GM18907 (cell line): Measurements from ENCODE around the gene DMRTB1.

Source experiments
- ATAC-seq: cut with Tn5 transposase; IDR thresholded peaks from one replicate; pipeline ENCODE4 v1.9.1; 2021; ENCODE audit warnings: mild to moderate bottlenecking, moderate library complexity; ENCODE audit not compliant: unreplicated experiment

The DMRTB1 gene

GRCh38 chr1:53462769-53463501 lies 3.7 kb downstream of the DMRTB1 start:
- ATAC-seq = no peak

- ATAC-seq = no peak
Observed at GRCh38 chr1:53463961-53464899, 5.0 kb downstream of the DMRTB1 start.

DNA sequence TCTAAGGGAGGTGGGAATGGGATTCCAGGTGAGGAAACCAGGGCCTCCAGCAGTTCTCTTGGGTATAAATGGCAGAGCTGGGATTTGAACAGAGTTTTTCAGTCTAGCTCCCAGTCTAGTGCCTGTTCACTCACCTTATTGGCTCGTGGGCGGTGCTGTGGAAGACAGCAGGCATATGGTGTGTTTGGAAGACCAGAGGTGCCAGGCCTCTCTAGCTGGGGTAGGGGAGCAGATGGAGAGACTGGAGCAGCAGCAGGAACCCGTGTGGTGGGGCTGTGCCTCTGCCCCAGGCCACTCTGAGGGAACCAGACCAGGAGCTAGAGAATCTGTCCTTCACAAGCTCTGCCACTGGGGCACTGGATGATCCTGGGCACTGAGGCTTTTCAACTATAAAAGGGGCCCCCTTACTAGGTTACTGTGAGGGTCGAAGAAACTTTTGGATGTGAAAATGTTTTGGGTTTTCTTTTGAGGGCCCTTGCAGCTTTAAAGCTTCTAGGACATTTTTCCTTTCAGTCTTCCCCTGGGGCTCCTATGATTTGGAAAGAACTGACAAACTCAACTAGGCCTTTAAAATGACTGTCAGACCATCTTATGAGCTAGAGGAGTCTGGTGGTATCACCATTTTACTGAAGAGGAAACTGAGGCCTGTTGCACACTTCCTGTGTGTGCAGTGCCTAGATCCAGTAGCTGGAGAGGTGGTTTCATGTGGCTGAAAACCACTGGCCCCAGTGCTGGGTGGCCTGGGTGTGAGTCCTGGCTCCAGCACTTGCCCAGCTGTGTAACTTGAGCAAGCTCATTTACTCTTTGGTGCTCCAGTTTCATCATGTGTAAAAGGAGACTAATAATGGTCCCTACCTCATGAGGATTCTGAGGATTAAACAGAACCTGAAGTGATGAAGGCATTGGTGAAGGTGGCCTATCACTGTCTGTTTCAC lies 6.1 kb downstream of the DMRTB1 start:
- ATAC-seq = no peak

DNA sequence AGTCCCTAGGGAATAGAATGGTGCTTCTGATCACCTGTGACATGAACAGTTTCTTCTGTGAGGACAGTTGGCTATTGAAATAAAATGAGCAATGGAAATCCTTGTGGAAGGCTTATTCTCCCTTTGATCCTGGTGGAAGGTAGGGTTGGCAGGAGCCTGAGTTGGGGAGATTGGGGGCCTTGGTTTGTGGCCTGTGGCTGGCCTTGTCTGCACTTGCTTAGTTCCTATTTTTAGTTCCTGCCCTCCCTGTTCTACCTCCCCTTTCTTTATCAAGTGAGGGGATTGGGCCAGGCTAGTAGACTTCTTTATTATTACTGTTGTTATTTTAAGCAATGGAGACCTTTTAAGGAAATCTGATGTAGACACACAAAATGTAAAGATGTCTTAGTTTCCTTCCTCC lies 8.2 kb downstream of the DMRTB1 start:
- no peak for ATAC-seq

DNA sequence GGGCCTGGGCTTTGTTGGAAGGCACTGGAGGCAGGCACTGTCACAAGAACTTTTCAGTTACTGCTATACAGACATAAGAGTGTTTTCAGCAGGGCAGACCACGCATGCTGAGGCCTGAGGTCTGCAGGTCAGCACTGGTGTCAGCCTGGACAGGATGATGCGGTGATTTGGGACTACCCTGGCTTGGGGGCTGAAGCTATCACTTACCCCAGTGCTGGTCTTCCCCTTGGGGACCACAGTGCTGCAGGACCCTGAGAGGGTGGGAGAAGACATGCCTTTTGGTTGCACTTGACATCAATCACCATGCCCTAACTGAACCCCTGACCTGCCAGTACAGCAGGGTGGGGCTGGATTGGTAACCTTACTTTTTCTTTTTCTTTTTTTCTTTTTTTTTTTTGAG lies 9.2 kb downstream of the DMRTB1 start:
- no peak for ATAC-seq

DNA sequence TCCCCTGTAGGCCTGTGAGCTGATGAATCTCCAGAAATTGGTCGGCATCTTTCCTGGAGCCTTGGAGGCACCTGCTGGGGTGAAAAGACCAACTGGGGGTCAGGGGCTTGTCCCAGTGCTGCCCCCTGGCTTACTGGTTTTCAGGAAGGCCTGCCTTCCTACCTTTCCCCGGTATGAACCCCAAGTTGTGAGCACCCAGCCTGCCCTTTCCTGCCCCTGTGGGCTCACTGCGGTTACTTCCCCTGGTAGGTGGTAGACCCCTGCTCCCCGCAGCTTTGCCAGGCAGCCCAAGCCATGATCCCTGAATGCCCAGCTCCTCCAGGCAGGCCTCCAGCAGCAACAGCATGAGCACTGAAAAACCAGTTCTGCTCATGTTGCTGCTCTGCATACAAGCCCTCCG lies 10.2 kb downstream of the DMRTB1 start:
- ATAC-seq = no peak

DNA sequence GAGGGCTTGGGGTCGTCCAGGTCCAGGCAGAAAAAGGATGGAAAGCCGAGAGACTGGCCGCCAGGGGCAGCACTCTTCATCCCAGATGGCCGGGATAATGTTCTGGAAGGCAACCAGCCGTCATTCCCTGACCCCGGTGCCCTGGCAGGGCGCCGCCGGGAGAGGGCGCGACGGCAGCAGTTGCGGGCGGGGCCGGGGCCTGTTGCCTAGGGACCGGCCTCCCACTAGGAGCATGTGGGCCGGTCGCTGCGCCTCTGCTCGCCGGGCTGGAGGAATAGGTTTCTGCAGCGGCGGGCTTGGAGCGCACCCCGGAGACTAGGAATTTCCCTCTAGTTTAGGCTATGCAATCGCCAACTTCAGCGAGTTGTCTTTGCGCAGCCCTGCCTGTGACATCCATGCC lies 11.0 kb downstream of the DMRTB1 start:
- no peak for ATAC-seq

- ATAC-seq = no peak
Observed at GRCh38 chr1:53470584-53470983, 11.4 kb downstream of the DMRTB1 start.

DNA sequence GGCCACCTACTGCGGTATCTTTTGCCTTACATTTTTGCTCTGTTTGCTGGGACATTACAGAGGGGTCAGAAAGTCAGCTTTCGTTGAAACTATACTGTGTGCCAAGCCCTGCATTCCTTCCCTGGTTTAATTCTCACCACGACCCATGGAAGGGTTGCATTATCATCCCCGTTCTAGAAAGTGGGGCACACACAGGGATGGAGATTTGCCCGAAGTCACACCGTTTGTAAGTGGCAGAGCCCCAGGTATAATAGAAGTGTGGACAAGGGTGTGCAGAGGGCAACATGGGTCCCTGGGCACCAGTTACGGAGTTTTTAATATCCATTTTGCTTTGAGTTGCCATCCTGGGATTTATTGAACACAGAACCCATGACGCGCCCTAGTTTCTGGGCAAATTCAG lies 11.8 kb downstream of the DMRTB1 start:
- no peak for ATAC-seq

DNA sequence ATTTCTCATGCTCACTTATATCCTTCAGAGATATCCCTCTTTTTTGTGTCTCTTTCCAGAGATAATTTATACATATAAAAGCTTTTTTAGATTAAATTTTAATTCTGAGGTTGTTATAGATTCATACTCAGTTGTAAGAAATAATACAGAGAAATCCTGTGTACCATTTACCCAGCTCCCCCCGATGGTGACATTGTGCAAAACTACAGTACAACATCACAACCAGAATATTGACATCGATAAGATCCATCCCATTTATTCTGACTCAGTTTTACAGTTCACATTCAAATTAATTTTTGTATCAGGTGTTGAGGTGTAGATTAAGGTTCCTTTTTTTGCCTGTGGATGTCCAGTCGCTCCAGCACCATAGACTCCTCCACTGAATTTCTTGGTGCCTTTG lies 14.3 kb downstream of the DMRTB1 start:
- no peak for ATAC-seq

DNA sequence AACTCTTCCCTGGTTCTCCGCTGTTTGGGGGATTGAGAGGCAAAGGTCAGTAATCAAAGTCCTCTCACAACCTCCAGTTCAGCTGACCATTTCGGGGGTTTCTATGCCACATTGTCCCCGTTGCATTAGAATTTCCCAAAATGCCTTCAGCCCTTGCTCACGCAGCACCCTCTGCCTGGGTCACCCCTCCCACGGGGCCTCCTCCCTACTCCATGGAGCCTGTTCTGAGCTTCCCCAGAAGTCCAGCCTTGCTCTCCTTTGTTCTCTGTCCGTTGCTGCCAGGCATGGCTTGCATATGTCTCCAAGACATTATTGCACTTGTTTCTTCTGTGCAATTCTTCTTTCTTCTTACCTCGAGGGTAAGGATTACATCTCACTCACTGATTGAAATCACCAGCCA lies 16.5 kb downstream of the DMRTB1 start:
- no peak for ATAC-seq

DNA sequence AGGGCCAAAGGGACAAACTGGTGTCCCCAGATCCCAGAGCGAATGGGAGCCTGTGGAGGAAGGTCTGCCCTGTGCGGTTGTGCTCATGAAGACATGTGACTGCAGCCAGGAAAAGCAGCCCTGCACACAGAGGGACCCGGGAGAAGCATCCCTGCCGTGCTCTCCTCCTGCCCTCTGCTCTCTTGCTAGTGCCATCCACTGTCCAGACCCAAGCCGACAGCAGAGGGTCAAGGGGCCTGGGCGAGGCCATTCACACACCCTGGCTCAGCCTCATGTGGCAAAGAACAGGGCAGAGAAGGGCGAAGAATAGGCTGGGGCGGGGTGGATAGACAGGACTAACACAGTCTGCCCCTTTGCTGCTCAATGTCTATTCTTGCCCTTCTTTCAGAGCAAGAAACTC lies 17.4 kb downstream of the DMRTB1 start:
- ATAC-seq = no peak

DNA sequence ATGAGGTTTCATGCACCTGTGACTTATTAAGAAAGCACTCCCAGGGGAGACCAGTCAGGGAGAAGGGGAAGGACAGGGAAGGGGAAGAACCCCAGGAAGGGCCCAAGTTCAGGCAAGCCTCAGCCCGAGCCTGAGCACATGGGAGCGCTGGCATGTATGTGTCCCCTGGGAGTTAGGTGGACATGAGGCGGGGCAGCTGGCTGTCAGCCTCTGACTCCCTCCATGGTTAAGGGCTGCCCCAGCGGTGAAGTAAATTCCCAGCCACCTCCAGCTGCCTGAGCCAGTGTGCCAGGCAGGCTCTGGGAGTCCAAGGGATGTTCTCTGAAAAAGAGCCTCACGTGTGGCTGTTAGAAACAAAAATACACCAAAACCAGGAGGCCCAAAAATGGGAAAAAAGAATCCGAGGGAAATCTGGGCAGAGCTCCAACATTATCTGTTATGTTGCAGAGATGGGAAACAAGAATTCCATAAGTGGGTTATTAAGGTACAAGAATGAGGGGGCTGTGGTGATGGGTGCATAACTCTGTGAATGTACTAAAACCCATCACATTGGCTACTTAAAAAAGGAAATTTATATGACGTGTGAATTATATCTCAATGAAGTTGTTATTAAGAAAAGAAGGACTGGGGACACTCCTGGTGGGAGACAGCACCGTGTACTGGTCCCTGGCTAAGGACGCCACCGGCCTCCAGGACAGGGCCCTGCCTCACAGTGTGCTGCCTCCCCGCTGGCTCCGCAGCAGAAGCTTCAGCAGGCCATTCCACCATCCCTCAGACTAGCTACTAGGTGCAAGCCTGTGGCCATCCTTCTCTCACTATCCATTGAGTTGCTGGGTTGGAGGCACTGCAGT lies 18.7 kb downstream of the DMRTB1 start:
- no peak for ATAC-seq

DNA sequence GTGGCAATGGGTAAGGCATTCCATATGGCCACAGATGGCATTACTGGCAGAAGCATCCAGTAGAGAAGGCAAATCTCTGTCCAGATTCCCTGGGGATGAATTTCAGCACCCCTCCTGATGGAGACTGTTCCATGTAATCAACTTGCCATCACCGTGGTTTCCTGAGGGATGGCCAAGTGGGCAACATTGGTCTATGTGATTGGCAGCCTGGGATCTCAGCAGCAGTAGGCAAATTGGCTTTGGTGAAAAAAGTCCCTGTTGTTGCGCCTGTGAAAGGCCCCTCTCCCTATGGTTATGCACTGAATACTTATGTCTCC lies 19.3 kb downstream of the DMRTB1 start:
- no peak for ATAC-seq

- ATAC-seq = no peak
Observed at GRCh38 chr1:53480678-53481077, 21.5 kb downstream of the DMRTB1 start.

GRCh38 chr1:53481456-53481855 lies 22.3 kb downstream of the DMRTB1 start:
- ATAC-seq = no peak

DNA sequence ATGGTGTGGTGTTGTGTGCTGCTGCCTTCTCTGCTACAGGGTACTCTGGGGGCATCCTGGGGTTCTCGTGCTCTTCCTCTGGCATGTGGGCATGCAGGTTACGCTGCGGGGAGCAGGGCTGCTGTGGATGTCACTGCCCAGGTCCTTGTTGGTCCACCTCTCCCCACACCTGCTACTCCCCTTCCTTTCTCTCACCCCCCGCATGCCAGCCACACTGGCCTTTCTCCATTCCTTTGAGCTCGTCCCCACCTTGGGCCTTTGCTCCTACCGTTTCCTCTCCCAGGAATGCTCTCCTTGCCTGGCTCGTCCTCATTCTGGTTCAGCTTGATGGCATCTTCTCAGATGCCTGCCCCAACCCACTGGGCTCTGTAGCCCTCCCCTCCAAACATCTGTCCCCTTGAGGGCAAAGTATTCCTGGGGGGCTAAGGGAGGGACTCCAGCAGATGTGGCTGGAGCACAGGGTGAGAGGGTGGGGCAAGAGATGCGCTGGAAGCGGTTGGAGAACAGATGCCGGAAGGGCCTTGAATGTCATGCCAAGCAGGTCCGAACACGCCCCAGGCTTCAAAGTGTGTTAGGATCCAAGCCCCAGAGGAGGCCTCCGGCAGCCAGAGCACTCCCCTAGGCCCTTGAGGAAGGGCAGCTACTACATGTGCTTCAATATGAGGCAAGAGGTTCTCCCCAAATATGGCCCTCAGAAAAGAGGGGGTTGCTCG lies 23.4 kb downstream of the DMRTB1 start:
- ATAC-seq = no peak

DNA sequence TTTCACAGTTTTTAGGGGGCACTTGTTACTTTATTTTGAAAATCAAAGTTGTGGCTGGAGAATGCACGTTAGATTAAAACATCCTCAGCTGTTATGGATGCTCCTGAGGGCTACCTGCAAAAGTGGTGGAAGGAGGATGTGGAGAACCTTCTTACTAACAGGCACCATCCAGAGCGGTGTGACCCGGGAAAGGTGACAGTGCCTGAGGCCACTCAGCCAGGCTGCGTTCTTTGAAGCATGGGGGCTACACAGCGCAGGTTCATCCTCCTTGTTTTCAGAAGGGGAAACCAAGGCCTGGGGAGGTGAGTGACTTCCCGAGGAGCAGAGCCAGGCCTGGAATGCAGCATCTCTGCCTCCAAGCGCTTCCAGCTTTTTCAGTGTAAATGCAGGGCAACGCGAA lies 24.0 kb downstream of the DMRTB1 start:
- no peak for ATAC-seq

GRCh38 chr1:53483656-53484055 lies 24.5 kb downstream of the DMRTB1 start:
- no peak for ATAC-seq
